Activated CD8-positive, alpha-beta memory T cell treated with anti-CD3 and anti-CD28 coated beads for 36 hours (primary cell): Measurements from ENCODE around the gene KPTN. TPM values are rescaled to one million over a fixed set of nuclear protein-coding genes. Genes with fewer than 3 reads are reported as not detected.

Experiments used
- CTCF ChIA-PET: fragments of 350-600 bp; sonication (Branson Sonifier 250); formaldehyde crosslinking; loops from one replicate; lab custom pipeline; 2021; ENCODE audit warnings: antibody characterized with exemption; lab: Charles Lee
- POLR2A ChIA-PET: fragments of 350-600 bp; sonication (Branson Sonifier 250); formaldehyde crosslinking; loops from one replicate; lab custom pipeline; 2021; ENCODE audit warnings: antibody characterized with exemption; lab: Charles Lee
- total RNA-seq, 2 experiments: library from RNA; stranded (reverse); gene quantifications; one replicate each; pipeline ENCODE4 v1.2.3, GENCODE V29; 2021

Gene KPTN
- total RNA-seq, result 10 to 100 TPM in 1 of 2 experiments, 1 to 10 TPM in 1; 9.5 to 10.4 TPM

GRCh38 chr19:47483800-47484690 is at the start of gene KPTN:
KPTN (minus strand) TSS chr19:47484219; CDS start chr19:47484160, 59 bp downstream.
- POLR2A ChIA-PET, result interaction anchor here (0.7 to 1.2 kb wide), 2 partner anchors 30 to 32 kb away, joined by 4 to 7 read pairs; no protein-coding TSS in a partner anchor
- CTCF ChIA-PET, result interaction anchor here (0.6 to 4.1 kb wide), 21 partner anchors 10 to 918 kb away, joined by 3 to 30 read pairs (median 4); partner anchors contain the start of genes NAPA and SLC8A2

DNA sequence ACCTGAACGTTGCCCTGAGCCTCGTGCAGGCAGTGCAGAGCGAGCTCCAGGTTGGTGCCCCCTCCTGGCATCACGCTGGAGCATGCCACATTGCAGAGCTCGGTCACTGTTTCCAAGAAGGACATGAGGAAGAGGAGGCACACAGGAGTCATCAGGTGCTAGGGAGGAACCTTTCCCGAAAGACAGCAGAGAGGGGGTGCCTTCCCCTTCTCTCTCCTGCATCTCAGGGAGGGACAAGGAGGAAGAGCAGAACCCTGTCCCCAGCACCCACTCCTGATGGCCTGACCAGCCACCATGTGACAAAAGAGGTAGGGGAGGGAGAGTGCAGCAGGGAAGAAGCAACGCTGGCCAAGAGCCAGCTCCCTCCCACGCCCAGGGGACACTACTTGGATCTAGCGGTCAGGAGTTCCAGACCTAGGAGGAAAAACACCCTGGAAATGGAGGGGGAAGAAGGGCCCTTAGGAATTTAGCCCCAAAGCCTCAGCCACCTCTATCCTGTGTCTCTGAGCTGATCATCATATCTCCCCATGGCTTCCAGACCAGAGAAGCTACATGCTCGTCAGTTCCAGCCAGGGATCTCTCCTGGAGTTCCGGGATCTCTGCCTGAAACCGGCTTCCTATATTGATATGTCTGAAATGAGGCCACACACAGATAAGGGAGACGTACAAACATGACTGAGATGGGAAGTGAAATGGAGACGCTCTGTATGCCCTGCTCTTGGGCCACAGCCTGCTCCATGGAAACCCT is 47.8 kb upstream of the KPTN start:
- POLR2A ChIA-PET, result no interaction called here
- CTCF ChIA-PET, result no interaction called here

GRCh38 chr19:47529018-47529742 is 45.2 kb upstream of the KPTN start:
- ChIA-PET POLR2A (interaction anchor here (0.7 kb wide), 2 partner anchors 93 to 299 kb away, joined by 3 to 4 read pairs; no protein-coding TSS in a partner anchor), CTCF (interaction anchor here (0.7 to 1.8 kb wide), 2 partner anchors 14 to 1259 kb away, joined by 3 to 7 read pairs; partner anchors contain the start of gene NAPA)

GRCh38 chr19:47526798-47527197 is 42.8 kb upstream of the KPTN start:
- POLR2A ChIA-PET, result no interaction called here
- CTCF ChIA-PET, result no interaction called here

DNA sequence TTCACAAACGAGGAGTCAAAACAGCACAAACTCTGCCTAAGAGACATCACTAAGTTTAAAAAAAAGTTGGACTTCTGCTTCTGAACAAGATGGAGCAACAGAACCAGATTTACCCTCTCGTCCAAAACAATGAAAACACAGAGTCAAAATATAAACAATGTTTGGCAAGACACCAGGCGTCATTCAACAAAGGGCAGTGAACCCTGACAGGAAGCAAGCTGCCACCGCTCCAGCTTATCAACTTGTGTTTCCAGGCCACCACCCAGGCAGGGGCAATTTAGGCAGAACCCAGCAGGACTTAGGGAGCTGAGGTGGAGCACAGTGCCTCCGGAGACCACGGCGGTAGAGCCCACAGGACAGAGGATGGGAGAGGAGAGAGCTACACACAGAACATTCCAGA is 39.5 kb upstream of the KPTN start:
- POLR2A ChIA-PET, result no interaction called here
- CTCF ChIA-PET, result interaction anchor here (0.8 to 1.3 kb wide), 3 partner anchors 11 to 146 kb away, joined by 3 read pairs; no protein-coding TSS in a partner anchor

GRCh38 chr19:47521473-47522180 is 37.6 kb upstream of the KPTN start:
- POLR2A ChIA-PET, result interaction anchor here (0.6 kb wide), 1 partner anchor 202 kb away, joined by 6 read pairs; no protein-coding TSS in a partner anchor
- CTCF ChIA-PET, result interaction anchor here (0.6 to 1.3 kb wide), 3 partner anchors 9 to 347 kb away, joined by 3 read pairs; no protein-coding TSS in a partner anchor

DNA sequence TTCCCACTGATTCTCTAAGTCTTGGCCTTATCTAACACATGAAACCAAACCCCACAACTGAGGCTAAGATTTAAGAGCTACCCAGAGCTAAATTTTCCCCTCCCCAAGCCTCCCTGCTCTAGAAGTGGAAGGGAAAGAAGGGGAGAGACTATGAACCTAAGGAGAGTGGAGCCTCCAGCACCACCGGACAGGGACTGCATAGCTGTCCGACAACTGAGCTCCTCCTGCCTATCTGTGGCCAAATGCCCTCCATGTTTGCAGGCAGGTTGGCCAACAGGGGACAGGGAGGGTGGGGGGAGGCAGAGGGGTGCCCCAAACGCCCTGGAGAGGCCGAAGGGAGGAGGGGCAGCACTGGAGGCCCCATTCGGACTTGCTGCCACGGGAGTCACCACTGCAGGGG is 36.8 kb upstream of the KPTN start:
- CTCF ChIA-PET, result interaction anchor here (0.6 kb wide), 1 partner anchor 1011 kb away, joined by 3 read pairs; no protein-coding TSS in a partner anchor
- POLR2A ChIA-PET, result no interaction called here

GRCh38 chr19:47520343-47520806 is 36.4 kb upstream of the KPTN start:
- ChIA-PET CTCF (interaction anchor here (0.6 to 0.9 kb wide), 2 partner anchors 178 to 1011 kb away, joined by 3 to 4 read pairs; no protein-coding TSS in a partner anchor), POLR2A (no interaction called here)

DNA sequence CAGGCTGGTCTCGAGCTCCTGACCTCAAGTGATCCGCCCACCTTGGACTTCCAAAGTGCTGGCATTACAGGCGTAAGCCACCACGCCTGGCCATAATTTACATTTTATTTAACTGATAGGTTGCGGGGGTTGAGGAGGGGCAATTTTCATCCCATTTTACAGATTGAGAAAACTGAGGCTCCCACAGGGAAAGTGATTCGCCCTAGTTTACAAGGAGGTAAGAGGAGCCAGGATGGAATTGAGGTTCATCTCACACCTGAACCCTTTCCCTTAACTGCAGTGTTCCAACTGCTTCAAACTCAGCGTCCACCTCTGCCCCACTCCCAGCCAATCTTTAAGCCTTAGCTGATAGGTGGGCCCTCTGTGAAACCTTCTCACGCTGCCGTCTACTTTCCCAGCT is 34.8 kb upstream of the KPTN start:
- ChIA-PET POLR2A (no interaction called here), CTCF (interaction anchor here (0.8 to 2.2 kb wide), 2 partner anchors 55 to 82 kb away, joined by 4 to 6 read pairs; no protein-coding TSS in a partner anchor)

- ChIA-PET CTCF (interaction anchor here (0.8 to 2.2 kb wide), 3 partner anchors 55 to 82 kb away, joined by 3 to 6 read pairs (median 4); no protein-coding TSS in a partner anchor), POLR2A (interaction anchor here (0.7 kb wide), 1 partner anchor 919 kb away, joined by 5 read pairs; no protein-coding TSS in a partner anchor)
Measured at GRCh38 chr19:47518139-47518538, 34.1 kb upstream of the KPTN start.

DNA sequence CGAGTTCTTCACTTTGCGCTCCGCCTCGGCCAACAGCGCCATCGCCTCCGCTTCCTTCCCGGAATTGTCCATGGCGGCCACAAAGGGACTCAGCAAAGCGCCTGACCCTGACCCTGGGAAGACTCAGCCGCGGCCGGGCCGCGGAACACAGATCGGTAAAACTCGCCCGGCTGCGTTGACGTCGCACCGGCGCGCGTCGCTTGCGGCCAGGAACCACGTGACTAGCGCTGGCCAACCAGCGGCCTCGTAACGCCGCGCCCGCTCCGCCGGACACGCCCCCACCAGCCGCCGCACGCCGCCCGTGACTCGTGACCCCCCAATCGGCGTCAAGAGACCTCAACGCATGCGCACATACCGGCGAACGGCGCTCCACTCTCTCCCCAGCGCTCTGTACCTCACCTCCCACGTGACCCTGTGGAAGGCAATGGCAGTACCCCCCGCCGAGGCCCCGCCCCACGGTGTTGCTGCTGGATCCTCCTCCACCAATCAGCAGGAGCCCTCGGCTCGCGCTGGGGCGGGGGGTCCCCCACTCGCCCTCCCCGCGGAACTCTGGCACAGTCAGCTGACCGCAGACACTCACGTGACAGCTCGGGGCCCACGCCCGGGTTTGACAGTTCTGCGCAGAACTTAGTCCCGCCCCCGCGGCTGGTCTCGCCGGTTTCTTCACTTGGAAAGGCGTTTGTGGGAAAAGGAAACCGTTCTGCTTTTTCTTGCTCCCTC is 31.0 kb upstream of the KPTN start, which contains the start of gene NAPA:
Gene NAPA, minus strand, starts transcription at position 195 of the 720 bp plus-strand sequence. Its CDS starts 123 bp downstream, at position 72.
- ChIA-PET POLR2A (interaction anchor here (0.5 to 1.4 kb wide), 4 partner anchors 16 to 202 kb away, joined by 3 to 7 read pairs (median 6); no protein-coding TSS in a partner anchor), CTCF (interaction anchor here (0.9 to 1.7 kb wide), 8 partner anchors 9 to 229 kb away, joined by 3 to 17 read pairs (median 4); partner anchors contain the start of gene KPTN)

DNA sequence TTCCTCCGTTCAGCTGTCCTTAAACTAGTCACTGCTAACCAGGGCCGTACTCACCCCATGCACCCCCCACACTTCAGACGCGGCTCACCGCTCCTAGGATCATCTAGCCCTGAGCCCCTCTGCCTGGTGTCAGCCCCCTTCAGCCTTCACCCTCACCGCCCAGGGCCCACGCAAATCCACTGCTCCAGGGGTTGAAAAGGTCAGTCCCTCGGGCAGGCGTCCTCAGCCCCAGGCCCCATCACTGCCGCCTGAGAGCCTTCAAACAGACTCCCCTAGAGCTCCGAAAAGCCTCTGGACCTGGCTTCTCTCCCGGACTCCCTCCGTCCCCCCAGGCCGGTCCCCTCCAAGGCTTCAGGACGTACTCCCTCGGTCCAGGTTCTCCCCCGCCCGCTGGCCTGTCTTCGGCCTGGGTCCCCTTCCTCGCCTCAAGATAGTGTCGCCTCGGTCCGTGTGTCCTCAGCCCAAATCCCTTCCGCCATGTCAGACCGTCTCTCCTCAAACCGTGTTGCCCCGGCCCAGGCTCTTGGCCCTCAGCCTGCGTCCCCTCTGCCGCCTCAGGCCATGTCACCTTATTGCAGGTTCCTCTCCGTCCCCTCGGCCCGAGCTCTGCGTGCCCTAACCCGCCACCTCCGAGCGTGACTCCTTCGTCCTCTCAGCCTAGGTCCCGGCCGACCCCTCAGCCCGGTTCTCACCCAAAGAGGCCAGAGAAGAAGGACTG is 30.3 kb upstream of the KPTN start:
- CTCF ChIA-PET, result interaction anchor here (0.6 to 1.3 kb wide), 3 partner anchors 79 to 229 kb away, joined by 3 read pairs; no protein-coding TSS in a partner anchor
- POLR2A ChIA-PET, result interaction anchor here (0.9 kb wide), 1 partner anchor 30 kb away, joined by 4 read pairs; the partner anchor contains the start of gene KPTN

DNA sequence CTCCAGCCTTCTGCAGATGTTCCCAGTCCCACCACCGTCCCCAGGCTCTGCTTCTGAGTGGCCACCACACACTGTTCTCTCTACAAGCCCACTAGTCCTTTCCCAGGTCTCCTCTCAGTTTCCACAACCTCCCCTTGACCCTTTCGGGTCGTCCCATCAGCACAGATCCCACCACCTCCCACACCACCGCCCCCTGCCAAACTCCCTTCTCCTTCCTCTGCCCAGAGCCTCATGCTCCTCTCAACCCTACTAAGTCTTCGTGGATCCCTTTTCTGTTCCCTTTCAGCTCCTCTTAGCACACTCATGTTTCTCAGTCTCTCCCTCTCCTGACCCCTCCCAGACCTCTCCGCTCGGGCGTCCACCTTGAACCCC is 28.9 kb upstream of the KPTN start:
- ChIA-PET POLR2A (interaction anchor here (0.7 kb wide), 1 partner anchor 13 kb away, joined by 5 read pairs; no protein-coding TSS in a partner anchor), CTCF (interaction anchor here (1.1 to 1.2 kb wide), 2 partner anchors 10 to 29 kb away, joined by 3 to 4 read pairs; partner anchors contain the start of gene KPTN)

- ChIA-PET CTCF (interaction anchor here (0.6 to 1.2 kb wide), 3 partner anchors 10 to 76 kb away, joined by 3 to 4 read pairs (median 3); partner anchors contain the start of gene KPTN), POLR2A (no interaction called here)
Measured at GRCh38 chr19:47512183-47512947, 28.3 kb upstream of the KPTN start.

DNA sequence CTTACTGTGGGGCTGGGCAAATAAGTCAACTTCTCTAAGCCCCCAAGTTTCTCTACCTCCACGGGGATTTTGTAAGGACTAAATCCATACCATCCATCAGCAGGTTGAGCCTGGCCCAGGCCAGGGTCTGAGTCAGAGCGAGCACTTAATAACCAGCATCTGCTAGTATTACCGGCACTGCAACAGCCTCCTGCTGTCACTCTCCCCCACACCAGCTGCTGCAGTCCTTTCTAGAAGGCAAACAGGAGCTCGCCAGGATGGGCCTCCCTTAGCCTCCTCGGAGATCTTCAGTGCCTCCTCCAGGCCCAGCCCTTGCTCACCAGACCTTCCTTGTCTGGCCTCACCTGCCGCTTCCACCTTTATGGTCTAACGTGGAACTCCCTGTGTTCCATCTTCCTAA is 27.7 kb upstream of the KPTN start:
- POLR2A ChIA-PET, result no interaction called here
- CTCF ChIA-PET, result interaction anchor here (0.9 to 1.2 kb wide), 3 partner anchors 11 to 75 kb away, joined by 3 to 4 read pairs (median 3); partner anchors contain the start of gene KPTN
